Esophagus muscularis mucosa (tissue), 4 donors: ENCODE data around the gene TEX2. TPM values are rescaled to one million over a fixed set of nuclear protein-coding genes. Genes with fewer than 3 reads are reported as not detected.
A peak's percentile ranks its signal among the peaks of the same experiment; 100 is the strongest.

Source experiments
- DNase-seq: peaks from one replicate; pipeline ENCODE4 v3.0.0-alpha.2; 2017; ENCODE audit errors: extremely low spot score
- H3K27ac ChIP-seq, 4 donors: fragments of 200-600 bp; sonication (generic); replicated peaks in 1 of 4; 1 replicate in 3 of 4; 2 replicates in 1 of 4; pipeline ENCODE4 v1.5.1; 2016 to 2019; ENCODE audit warnings: mild to moderate bottlenecking in 1 of 4
- H3K27me3 ChIP-seq, 4 donors: fragments of 200-600 bp; sonication (generic); one replicate each; pipeline versions ENCODE4 v1.5.1 to v1.6.0; 2016 to 2019
- H3K36me3 ChIP-seq, 4 donors: fragments of 200-600 bp; sonication (generic); one replicate each; pipeline ENCODE4 v1.5.1; 2016 to 2019
- H3K4me1 ChIP-seq, 4 donors: fragments of 200-600 bp; sonication (generic); one replicate each; pipeline ENCODE4 v1.5.1; 2016 to 2019
- H3K4me3 ChIP-seq, 4 donors: fragments of 200-600 bp; sonication (generic); 1 replicate in 2 of 4; 2 replicates in 2 of 4; pipeline ENCODE4 v1.5.1; 2016 to 2019; ENCODE audit warnings: mild to moderate bottlenecking in 4 of 4, moderate library complexity in 1 of 4
- H3K9me3 ChIP-seq, 4 donors: fragments of 200-600 bp; sonication (generic); 1 replicate in 3 of 4; 2 replicates in 1 of 4; pipeline ENCODE4 v1.5.1; 2016 to 2019
- EP300 ChIP-seq: sonication (generic); formaldehyde crosslinking; IDR thresholded peaks from one replicate; pipeline ENCODE4 v1.6.1; 2017; ENCODE audit warnings: antibody characterized with exemption
- POLR2A ChIP-seq: fragments of 450-650 bp; IDR thresholded peaks from one replicate; pipeline ENCODE4 v1.6.1; 2017; ENCODE audit warnings: antibody characterized with exemption, moderate library complexity, mild to moderate bottlenecking, low read depth
- POLR2AphosphoS5 ChIP-seq, 2 donors: sonication (generic); formaldehyde crosslinking; IDR thresholded peaks; one replicate each; pipeline ENCODE4 v1.6.1; 2017; ENCODE audit warnings: antibody characterized with exemption in 2 of 2
- WGBS: methylation state at CpG from one replicate; pipeline ENCODE4 v1.1.5; 2018; 5-methylcytosine and 5-hydroxymethylcytosine counted together
- intact Hi-C: fragments of 100-400 bp; cut with DNase I; formaldehyde crosslinking; loops from one replicate; pipeline ENCODE4 v1.15.1; 2023
- total RNA-seq, 4 donors: library from RNA; depleted of rRNA; stranded (reverse); fragments of >200 nt; gene quantifications; one replicate each; pipeline versions ENCODE4 v1.1.0 to v1.2.1, GENCODE V29; 2016
- TF ChIP-seq, protein P1 (sequence below), 3 experiments: fragments of 200-600 bp in 2 of 3; fragments of 450-650 bp in 1 of 3; sonication (generic) in 2 of 3; IDR thresholded peaks; one replicate each; pipeline ENCODE4 v1.5.1; 2017 to 2019; ENCODE audit warnings: antibody characterized with exemption in 3 of 3, mild to moderate bottlenecking in 2 of 3, moderate library complexity in 1 of 3

TEX2 gene
- total RNA-seq, 4 donors from 2014 or later: 32.6 to 58.7 (median 46.1) TPM

DNA sequence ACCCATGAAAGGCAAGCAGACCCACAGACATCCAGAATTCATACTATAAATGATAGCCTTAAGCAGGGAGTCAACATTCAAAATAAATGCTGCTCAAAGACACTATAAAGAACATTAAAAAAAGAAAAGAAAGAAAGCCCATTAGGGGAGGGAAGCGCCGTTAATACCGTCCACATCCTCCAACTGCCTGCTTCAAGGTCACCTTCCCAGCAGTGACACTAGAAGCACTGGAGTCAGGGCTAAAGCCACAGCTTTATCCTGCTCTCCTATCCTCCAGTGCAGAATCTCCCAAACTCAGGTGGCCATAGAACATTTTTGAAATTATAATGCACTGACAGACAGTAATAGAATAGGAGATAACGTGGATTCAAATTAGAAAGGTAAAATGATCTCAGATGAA is 59.4 kb downstream of the TEX2 start:
- TF ChIP-seq, protein P1, sequence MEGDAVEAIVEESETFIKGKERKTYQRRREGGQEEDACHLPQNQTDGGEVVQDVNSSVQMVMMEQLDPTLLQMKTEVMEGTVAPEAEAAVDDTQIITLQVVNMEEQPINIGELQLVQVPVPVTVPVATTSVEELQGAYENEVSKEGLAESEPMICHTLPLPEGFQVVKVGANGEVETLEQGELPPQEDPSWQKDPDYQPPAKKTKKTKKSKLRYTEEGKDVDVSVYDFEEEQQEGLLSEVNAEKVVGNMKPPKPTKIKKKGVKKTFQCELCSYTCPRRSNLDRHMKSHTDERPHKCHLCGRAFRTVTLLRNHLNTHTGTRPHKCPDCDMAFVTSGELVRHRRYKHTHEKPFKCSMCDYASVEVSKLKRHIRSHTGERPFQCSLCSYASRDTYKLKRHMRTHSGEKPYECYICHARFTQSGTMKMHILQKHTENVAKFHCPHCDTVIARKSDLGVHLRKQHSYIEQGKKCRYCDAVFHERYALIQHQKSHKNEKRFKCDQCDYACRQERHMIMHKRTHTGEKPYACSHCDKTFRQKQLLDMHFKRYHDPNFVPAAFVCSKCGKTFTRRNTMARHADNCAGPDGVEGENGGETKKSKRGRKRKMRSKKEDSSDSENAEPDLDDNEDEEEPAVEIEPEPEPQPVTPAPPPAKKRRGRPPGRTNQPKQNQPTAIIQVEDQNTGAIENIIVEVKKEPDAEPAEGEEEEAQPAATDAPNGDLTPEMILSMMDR (IDR thresholded peaks at IDR 0.05): no peak
- TF ChIP-seq POLR2AphosphoS5 (IDR thresholded peaks at IDR 0.05): no peak
- TF ChIP-seq EP300: no peak
- TF ChIP-seq POLR2A: no peak
- intact Hi-C loops: no loop called here
- no peak overlapping the region for H3K27ac ChIP-seq
- H3K36me3 ChIP-seq: no peaks in the 10 kb centered on the region
- no peaks in the 10 kb centered on the region for H3K9me3 ChIP-seq
- peak; percentile 19 for DNase-seq
- H3K4me1 ChIP-seq: peaks cover 11 to 30% (median 23%) of the 10 kb centered on the region in 4 donors
- no peak overlapping the region for H3K4me3 ChIP-seq
- WGBS: 68% methylated on average over 4 of the region's 4 CpGs
- no peaks in the 10 kb centered on the region for H3K27me3 ChIP-seq

DNA sequence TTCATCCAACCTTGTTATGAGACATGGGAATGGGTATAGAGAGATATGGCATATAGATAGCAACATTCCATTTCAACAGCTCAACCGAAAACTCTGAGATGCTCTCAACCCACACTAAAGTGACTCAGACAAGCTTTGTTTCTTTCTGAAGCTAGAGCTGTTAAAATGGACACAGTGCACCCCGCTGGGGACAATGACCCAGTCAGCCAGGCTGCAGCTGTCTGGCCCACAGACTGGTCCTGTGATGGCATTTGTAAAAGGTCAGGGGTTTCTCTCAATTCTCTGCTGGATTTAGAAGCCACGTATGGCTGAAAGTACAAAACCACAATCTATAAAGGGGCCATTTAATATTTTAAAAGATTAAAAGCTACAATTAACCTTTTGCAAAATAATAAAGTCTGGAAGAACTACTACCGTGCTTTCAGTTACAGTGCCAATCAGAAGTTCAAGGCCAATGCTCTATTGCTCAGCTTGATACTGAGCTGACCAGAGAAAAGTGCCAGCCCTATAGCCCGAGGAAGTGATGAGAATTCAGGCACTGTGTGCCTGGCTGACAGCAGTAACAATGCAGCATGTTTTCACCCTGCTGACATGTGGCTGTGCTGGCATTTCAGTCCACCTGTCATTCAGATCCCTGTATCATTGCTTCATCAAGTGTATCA is 60.2 kb downstream of the TEX2 start:
- peak; percentile 60 for DNase-seq
- no peaks in the 10 kb centered on the region for H3K36me3 ChIP-seq
- H3K4me1 ChIP-seq: peaks cover 11 to 30% (median 23%) of the 10 kb centered on the region in 4 donors
- no peak overlapping the region for H3K4me3 ChIP-seq
- peak overlapping the region in 1 of 4 donors; percentile 12 for H3K27ac ChIP-seq
- no peaks in the 10 kb centered on the region for H3K27me3 ChIP-seq
- TF ChIP-seq POLR2A: no peak
- TF ChIP-seq EP300: no peak
- no peak for TF ChIP-seq POLR2AphosphoS5 (IDR thresholded peaks at IDR 0.05)
- TF ChIP-seq, protein P1 (IDR thresholded peaks at IDR 0.05): no peak
- H3K9me3 ChIP-seq: peaks cover 0 to under 1% (median 0%) of the 10 kb centered on the region in 4 donors
- intact Hi-C loops: no loop called here
- WGBS: 73% methylated on average over 5 of the region's 5 CpGs

DNA sequence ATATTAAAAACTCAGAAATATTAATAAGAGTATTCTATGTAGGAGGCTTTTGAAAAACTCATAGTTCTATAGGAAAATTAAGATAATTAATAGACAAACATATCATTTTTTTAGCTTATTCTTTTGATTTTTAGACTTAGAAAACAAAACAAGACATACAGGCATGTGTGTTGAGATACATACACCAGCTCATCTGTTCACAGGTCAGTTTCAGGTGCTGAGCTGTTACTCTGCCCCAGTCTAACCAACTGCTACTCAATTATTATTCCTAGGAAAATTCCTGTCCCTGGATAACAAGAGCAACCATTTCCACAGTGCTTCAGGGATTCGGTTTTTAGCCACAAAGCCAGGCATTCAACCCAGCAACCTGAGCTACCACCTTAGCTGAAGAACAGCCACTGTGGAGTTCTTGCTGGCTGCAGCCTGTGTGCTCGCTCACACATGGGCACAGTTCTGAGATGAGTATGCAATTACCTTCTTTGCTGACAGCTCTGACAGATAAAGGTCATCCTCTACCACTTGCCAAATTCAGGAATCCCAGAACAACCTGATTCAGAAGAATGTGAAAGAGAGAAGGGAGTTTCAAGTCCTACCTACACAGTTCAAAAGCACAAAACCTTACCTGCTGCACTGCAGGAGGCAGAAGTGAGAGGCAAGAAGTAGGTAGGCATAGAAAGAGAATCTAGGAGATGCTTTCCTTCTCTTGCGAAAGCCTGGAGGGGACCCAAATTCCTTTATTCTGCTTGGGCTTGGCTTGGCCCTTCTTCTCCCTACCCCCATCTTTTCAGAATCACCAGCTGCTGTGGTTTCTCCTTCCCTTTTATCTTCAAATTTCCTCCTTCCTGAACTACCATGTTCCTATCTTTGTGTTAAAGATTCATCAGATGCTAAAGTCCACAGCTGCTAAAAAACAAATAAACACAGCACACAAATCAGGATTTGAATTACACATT is 62.7 kb downstream of the TEX2 start:
- H3K4me3 ChIP-seq: no peak overlapping the region
- DNase-seq: no peak
- 79% methylated on average over 3 of the region's 3 CpGs for WGBS
- TF ChIP-seq EP300: no peak
- no peak for TF ChIP-seq POLR2A
- TF ChIP-seq POLR2AphosphoS5 (IDR thresholded peaks at IDR 0.05): no peak
- TF ChIP-seq, protein P1 (IDR thresholded peaks at IDR 0.05): no peak
- peaks cover 0 to 7% (median 3%) of the 10 kb centered on the region in 4 donors for H3K9me3 ChIP-seq
- H3K27me3 ChIP-seq: no peaks in the 10 kb centered on the region
- peaks cover 11 to 30% (median 23%) of the 10 kb centered on the region in 4 donors for H3K4me1 ChIP-seq
- H3K36me3 ChIP-seq: no peaks in the 10 kb centered on the region
- intact Hi-C loops: no loop called here
- H3K27ac ChIP-seq: no peak overlapping the region

DNA sequence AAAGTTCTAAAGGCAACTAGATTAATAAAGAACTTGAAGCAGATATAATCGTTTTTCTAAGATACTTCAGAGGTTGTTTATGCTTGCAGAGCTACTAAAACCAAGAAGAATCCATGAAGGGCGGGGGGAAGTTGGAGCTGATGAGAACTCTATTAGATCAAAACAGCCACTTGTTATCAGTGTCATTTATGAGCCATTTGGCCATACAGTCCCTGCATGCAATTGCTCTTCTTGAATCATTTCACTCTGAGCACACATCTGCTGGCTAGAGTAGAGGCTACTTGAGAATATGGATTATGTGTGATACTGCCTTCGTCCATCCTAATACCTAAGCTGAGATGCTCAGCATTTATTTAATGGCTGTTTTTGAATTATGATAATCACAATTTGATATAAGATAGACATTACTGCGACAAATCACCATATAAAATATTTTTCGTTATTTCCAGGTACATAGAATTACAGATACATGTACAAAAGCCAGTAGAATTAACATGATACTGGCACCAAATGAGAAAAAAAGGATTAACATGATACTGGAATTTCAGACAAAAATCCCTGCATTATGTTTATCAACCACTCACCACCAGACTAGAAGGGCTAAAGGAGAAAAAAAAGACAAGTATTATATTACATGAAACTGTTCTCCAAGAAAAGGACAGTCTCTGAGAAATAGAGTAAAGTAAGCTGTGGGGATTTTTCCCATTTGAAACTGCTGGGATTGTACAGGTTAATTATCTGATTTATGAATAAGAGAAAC is 64.5 kb downstream of the TEX2 start:
- Histone ChIP-seq H3K9me3 (peaks cover 0 to 7% (median 3%) of the 10 kb centered on the region in 4 donors), H3K4me1 (peaks cover 7 to 26% (median 20%) of the 10 kb centered on the region in 4 donors), H3K27ac (no peak overlapping the region), H3K27me3 (no peaks in the 10 kb centered on the region), H3K4me3 (no peak overlapping the region), H3K36me3 (peaks cover 0 to 1% (median under 1%) of the 10 kb centered on the region in 4 donors)
- TF ChIP-seq, protein P1 (IDR thresholded peaks at IDR 0.05): no peak
- TF ChIP-seq POLR2A: no peak
- no peak for TF ChIP-seq EP300
- TF ChIP-seq POLR2AphosphoS5 (IDR thresholded peaks at IDR 0.05): no peak
- 93% methylated on average over 5 of the region's 5 CpGs for WGBS
- intact Hi-C loops: no loop called here
- DNase-seq: no peak
